Left renal cortex interstitium (tissue), 4 donors: Measurements from ENCODE around the gene WDR18. TPM values are rescaled to one million over a fixed set of nuclear protein-coding genes. Genes with fewer than 3 reads are reported as not detected.

Experiments
- DNase-seq, 4 donors: peaks; one replicate each; pipeline ENCODE4 v3.0.0-alpha.2; 2013; ENCODE audit warnings: low read depth in 4 of 4, low spot score in 2 of 4, missing footprints in 1 of 4
- polyA plus RNA-seq, 4 donors: library from polyadenylated mRNA; unstranded; fragments of 120-200 nt; gene quantifications; one replicate each; pipeline ENCODE4 v1.2.1, GENCODE V29; 2013; ENCODE audit not compliant: insufficient read length in 4 of 4

WDR18 gene
- polyA plus RNA-seq, 4 donors, result 33.2 to 68.7 (median 55.4) TPM

DNA sequence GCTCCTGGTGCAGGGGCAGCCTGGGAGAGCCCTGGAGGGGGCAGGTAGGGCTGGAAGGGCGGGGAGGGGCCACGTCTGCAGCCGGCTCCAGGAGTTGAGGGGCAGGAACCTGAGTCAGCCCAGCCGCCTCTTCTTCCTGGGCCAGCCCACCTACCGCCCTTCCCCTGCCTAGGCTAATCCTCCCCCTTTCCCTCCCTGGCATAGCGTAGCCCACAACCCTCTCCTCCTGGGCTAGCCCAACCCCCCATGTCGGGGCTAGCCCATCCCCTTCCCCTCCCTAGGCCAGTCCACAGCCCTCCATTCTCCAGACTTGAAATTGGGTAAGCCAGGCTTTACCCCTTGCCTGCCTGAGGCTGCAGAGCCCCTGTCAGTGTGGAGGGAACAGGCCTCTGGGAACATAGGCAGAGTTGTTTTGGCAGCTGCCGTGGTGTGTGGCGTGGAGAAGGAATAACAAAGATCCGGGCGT is 20.6 kb upstream of the WDR18 start:
- no peak for DNase-seq

DNA sequence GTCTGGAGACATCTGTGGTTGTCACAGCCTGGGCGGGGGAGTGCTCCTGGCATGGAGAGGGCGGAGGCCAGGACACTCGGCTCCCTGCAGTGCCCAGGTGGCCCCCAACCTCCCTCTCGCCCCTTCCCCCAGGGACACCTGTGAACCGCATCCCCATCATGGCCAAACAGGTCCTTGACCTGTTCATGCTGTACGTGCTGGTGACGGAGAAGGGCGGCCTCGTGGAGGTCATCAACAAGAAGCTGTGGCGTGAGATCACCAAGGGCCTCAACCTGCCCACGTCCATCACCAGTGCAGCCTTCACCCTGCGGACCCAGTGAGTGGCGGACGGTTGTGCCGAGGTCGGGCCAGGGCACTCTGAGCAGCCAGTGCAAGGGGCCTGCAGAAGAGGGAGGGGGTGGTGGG is 20.0 kb upstream of the WDR18 start:
- DNase-seq, result no peak

DNA sequence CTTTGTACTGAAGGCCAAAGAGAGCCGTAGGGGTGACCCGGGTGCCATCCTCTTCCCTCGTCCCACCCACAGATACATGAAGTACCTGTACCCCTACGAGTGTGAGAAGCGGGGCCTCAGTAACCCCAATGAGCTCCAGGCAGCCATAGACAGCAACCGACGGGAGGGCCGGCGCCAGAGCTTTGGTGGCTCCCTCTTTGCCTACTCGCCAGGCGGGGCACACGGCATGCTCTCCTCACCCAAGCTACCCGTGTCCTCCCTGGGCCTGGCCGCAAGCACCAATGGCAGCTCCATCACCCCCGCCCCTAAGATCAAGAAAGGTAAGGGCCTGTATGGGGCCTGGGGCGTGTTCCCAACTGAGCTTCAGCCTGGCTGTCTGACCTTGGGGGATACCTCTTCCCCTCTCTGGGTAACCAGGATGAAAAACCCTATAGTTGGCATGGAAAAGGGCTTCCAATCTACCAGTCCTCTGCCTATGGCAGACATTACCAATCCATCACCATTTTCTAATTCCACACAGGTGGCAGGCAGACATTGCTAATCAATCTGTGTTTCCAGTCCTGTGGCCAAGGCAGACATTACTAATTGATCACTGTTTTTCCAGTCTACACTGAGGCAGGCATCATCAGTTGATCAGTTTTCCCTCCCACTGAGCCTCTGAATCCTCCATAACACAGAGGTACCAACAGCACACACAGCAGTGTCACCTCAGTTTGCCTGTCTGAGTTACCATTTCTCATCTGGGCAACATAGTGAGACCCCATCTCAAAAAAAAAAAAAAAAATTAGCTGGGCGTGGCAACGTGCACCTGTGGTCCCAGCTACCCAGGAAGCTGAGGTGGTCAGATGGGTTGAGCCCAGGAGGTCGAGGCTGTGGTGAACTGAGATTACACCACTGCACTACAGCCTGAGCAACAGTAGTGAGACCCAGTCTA is 19.1 kb upstream of the WDR18 start:
- no peak for DNase-seq

DNA sequence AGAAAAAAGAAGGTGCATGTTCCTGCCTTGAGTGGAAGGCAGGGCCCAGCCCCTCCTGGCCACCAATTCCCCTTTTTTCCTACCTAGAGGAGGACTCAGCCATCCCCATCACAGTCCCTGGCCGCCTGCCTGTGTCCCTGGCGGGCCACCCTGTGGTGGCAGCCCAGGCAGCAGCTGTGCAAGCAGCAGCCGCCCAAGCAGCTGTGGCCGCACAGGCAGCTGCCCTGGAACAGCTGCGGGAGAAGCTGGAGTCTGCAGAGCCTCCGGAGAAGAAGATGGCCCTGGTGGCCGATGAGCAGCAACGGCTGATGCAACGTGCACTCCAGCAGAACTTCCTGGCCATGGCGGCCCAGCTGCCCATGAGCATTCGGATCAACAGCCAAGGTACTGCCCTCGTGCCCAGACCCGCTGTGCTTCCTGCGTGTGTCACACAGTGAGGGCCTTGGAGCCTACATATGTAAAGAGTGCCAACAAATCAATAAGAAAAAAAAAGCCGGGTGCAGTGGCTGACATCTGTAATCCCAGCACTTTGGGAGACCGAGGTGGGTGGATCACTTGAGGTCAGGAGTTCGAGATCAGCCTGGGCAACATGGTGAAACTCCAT is 17.6 kb upstream of the WDR18 start:
- DNase-seq, result no peak

DNA sequence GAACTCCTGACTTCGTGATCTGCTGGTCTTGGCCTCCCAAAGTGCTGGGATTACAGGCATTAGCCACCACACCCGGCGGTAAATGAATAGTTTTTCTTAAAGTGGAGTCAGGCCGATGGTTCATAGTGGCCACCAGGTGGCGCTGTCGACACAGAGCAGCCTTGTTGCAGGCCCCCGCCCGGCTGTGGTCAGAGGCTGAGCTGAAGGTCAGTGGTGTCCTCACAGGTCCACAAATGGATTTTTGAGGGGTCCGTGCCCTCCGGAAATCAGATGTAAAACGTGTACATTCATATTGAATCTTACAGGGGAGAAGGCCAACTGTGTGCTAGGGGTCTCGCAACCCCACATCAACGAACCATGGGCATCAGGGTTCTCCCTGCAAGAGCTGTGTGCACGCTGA is 13.4 kb upstream of the WDR18 start:
- no peak for DNase-seq

DNA sequence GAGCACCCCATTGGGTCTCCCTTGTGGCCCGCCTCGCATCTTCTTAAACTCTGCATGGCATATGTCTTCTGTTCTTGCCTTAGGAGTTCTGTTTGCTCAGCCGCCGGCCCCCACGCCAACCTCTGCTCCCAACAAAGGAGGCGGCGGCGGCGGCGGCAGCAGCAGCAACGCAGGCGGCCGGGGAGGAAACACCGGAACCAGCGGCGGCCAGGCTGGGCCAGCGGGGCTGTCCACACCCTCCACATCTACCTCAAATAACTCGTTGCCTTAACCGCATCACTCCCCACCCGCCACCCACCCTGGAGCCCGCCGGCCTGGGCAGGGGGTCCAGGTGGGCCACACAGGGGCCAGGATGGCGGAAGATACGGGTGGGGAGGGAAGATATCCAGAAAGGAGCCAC is 12.3 kb upstream of the WDR18 start:
- DNase-seq, result no peak

- DNase-seq, result no peak
Observed at GRCh38 chr19:972281-972680, 11.9 kb upstream of the WDR18 start.

DNA sequence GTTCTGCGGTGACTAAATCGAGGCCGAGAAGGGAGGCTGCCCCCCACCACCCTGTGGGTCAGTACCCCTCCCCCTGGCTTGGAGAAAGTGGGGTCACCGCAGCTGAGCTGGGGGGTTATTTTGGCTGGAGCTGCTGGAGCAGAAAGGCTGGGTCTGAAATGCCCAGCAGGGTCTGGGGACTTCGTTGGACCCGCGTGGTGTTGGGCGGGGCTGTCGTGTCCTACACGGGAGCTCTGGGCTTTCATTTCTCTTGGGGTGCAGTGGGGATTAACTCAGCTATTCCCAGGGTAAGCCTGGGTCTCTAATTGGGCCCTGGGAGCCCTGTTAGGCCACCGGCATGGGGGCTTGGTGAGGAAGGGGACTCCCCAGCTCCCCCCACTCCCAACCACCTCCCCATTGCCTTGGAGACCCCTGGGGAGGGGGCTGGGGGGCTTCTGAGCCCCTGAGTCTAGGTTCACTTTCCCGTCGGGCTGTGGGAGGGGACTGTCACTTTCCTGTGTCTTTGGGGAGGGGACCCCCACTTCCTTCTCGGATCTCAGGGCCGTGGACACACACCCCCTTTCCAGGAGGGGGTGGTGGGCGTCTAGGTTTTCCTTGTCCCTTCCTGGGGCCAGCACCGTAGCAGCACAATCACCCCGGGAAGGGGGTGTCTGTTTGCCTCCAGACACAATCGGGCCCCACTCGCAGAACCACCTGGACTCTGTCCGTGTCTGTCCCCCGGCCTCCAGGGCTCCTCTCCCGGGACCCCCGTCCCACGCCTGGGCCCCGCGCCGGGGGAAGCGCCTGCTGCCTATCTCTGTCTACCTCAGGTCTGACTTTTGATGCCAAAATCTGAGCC is 10.2 kb upstream of the WDR18 start:
- no peak for DNase-seq

- no peak for DNase-seq
Observed at GRCh38 chr19:974564-975257, 9.4 kb upstream of the WDR18 start.

DNA sequence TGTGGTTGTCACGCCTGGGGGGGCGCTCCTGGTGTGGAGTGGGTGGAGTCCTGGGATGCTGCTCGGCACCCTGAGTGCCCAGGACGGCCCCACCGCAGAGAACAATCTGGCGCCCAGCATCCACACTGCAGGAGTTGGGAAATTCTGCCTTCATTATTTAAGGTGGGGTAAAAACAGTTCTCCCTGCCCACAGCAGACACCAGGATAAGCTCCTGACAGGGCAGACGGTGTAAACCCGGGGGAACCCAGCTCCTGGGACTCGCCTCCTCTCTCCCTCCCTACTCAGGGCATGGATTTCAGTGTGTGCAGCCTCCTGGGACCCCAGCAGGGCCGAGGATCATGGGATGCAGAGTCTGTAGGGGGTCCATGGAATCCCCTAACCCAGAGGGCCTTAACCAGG is 7.7 kb upstream of the WDR18 start:
- DNase-seq, result no peak

DNA sequence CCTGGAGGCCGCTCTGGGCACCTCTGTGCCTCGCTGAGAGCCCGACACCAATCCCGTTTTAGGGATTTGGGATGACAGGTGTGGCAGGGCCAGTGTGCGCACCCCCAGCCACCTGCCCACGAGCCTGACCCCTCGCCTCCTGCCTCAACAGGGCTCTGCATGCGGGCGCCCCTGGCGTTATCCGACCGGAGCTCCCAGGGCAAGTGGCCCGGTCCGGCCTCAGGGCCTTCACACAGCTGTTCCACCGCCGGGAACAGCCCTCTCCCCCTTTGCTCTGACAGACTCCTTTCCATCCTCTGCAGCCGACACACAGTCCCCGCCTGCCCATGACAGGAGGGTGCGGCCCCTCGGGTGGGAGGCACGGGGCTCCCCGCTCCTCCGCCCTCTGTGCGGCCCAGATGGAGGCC is 7.1 kb upstream of the WDR18 start:
- no peak for DNase-seq

GRCh38 chr19:979318-979741 is 4.8 kb upstream of the WDR18 start:
- no peak for DNase-seq

- DNase-seq, result no peak
Observed at GRCh38 chr19:980133-980998, 3.8 kb upstream of the WDR18 start.

- no peak for DNase-seq
Observed at GRCh38 chr19:982567-983170, 1.5 kb upstream of the WDR18 start.

- no peak for DNase-seq
Observed at GRCh38 chr19:986083-986482, 1.9 kb downstream of the WDR18 start.

DNA sequence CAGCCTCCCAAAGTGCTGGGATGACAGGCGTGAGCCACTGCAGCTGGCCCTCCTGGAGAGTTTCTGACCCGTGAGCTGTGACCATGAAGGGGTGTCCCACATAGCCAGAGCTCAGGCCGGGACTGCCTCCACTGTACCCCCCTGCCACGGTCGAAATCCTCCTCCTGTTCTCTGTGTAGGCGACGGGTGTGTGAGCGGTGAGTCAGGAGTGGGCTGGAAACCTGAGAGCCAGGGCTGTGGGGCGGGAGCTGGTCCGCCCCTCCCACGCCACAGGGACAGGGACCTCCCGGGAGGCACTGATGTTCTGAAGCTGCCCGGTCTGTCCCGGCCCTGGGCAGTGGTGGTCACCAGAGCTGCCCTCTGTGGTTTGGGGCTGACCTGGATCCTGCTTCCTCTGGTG is 3.9 kb downstream of the WDR18 start:
- DNase-seq, result no peak

DNA sequence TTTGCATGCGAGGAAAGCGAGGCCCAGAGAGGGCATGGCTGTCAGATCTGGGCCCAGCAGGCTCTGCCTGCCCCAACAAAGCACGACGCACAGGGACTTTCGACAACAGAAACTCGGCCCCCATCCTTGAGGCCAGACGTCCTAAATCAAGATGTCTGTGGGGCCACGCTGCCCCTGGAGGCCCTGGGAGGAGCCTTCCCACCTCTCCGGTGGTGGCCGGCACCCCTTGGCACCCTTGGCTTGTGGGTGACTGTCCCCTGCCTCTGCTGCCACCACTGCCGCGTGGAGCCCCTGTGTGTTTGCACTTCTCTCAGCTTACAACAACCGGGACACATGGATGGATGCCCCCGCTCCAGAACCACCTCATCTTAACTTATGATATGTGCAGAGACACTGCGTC is 4.4 kb downstream of the WDR18 start:
- DNase-seq, result no peak

DNA sequence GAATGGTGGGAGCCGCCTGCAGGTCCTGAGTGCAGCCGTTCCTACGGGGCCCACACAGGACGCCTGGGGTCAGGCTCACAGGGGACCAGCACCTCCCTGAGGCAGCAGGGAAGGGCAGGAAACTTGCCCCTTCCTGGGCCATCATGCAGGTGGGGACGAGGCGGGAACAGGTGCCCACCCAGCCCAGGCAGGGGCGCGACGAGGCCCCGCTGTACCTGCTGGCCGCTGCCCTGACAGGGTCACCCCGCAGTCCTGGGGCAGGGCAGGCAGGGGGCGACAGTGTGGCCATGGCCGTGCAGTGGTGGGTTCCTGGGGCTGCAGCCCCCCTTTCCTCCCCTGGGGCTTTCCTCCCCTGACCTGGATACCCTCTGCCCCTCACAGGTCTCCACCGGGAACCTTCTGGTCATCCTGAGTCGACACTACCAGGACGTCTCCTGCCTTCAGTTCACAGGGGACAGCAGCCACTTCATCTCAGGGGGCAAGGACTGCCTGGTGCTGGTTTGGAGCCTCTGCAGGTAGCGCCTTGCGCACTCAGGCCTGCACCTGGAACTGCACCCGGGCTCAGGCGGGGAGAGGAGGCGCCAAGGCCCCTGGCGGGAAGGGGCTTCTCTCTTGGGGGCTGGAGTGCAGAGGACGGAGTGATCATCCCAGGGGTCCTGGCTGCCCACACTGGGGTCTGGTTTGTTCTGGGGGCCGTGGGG is 5.4 kb downstream of the WDR18 start:
- DNase-seq, result no peak
